ENCODE results near the gene PTPN14.
"Not testable (repeated sequence)": the region's sequence is repeated elsewhere in the genome, so short reads cannot be mapped to it uniquely, and the experiment has no call there.

PTPN14 gene

DNA sequence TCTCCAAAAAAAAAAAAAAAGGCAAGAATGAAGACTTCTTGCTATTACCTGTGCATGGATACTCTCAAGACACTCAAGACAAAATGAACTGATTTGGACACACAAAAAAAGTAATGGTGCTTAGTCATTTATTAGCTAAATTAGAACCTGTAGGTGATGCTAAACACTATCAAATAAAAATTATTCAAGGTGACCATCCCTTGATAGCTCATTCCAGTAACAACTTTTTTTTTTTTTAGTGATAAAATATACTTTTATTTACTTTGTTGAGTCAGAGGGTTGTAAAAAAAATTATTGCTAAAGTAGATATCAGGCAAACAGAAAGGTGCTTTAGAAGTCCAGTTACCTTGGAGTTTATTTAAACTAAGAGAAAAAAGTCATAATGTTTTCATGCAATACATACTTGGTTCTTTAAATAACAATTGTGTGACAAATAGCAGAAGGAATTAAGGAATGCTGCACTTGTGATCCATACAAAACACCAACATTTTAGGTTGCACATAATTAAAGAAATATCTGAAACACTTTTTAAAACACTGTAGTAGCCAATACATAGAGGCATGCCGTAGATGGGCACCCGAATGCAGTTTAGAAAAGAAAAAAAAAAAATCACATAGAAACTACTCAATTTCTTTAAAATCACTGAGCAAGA lies 69.3 kb downstream of the PTPN14 start:
- not testable (repeated sequence) for DNase-seq (ENCODE audit: extremely low read depth in 1 of 2, low read depth in 1 of 2)

DNA sequence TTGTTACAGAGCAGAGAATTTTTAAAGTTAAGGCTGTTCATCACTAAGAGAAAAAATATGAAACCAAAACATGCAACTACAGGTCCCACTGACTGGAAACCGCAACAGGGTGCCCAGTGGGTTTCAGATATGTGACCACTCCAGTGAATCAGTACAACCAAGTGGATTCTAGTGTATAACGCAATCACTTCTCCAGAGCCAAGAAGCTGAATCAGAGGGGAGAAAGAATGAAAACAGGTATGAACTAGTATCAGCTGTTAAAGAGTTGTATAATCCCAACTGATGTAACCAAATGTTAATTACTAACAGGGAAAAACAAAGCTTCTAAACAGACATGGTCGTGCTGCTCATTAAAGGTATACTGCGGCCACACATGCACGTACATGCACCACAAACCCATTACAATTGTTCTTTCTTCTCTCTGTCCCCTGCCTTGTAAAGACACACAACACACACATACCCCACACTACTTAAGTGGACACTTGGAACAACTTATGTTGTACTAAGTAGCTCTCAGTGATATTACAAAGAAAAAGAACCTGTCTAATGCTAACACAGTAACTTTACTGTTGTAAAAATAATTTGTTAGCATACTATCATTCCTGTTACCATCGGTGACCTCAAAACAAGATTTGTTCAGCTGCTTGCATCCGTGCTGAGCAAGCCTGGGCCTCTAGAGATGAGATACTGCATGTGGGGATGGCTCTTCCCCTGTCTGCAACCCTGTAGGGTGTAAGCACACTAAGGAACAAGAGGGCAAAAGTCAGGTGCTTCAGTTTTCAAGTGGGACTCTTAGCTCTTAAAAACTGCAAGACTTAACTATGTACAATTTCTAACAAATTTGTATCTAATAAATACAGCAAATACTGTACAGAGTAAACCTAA lies 74.2 kb downstream of the PTPN14 start:
- no peak for DNase-seq (ENCODE audit: extremely low read depth in 1 of 2, low read depth in 1 of 2)

DNA sequence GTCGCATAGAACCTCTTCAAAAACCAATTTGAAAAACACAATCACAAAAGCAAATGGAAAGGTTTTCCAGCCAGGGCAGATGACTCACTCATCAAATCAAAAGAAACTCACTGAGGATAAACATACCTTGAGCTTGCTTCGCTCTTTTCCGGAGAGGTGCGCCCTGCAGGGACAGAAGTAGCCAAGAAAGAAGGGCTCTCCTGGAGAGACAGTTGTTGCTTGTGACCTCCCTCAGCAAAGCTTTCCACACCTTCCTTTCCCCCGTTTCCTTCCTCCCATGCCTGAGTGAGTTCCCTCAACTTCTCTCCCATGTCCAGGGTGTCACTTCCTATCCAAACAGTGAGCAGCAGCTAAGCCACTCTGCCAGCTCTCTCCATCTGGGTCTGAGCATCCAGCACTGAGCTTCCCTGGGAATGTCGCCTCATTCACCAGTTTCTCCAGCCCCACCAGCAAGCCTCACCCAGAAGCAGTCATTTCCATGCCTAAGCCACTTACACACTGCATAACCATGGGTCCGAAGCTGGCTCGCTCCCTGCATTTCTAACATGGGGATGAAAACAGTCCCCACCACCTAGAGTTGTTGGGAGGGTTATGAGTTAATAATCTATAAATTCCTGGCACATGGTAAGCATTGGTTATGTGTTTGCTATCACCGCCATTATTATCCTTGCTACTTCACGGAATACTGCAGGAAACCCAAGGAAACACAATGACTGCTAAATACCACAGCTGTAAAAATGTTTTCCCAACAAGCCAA lies 75.0 kb downstream of the PTPN14 start:
- no peak for DNase-seq (ENCODE audit: extremely low read depth in 1 of 2, low read depth in 1 of 2)

DNA sequence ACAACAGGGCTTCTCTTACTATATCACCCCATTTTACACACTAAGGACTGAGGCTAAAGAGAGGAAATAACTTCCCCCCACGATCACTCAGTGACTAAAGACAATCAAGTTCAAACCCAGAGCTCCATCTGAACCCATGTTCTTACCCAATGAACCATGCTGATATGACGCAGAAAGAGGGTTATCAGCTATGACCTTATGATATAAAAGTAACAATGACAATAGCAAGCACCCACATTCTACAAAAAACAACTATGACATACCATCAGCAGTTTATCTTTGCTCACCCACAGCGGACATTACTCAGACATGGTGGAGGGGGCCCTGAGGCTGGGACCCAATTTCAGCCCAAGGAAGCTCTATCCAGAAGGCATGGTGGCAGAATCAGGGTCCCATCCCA lies 75.7 kb downstream of the PTPN14 start:
- DNase-seq (ENCODE audit: extremely low read depth in 1 of 2, low read depth in 1 of 2), result no peak

DNA sequence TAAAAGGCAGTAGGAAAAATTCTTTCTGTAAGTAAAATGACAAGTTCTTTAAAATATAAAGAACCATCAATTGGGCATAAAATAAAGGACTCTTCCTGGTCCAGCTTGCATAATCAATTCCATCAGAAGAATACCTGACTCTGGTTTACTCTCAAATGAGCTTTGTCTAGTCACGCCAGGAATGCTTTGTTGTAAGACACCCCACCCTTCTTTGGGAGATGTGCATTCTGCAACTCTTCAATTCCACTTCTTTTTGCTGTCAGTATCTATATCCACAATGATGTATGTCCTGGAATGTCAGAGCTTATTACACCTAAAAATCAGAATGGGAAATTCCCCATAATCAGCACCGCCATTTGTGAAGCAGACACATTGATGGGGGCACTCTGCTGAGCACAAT lies 76.1 kb downstream of the PTPN14 start:
- no peak for DNase-seq (ENCODE audit: extremely low read depth in 1 of 2, low read depth in 1 of 2)

GRCh38 chr1:214474467-214474866 lies 76.9 kb downstream of the PTPN14 start:
- DNase-seq (ENCODE audit: extremely low read depth in 1 of 2, low read depth in 1 of 2), result no peak

- DNase-seq (ENCODE audit: extremely low read depth in 1 of 2, low read depth in 1 of 2), result no peak
Observed at GRCh38 chr1:214473862-214474261, 77.5 kb downstream of the PTPN14 start.

DNA sequence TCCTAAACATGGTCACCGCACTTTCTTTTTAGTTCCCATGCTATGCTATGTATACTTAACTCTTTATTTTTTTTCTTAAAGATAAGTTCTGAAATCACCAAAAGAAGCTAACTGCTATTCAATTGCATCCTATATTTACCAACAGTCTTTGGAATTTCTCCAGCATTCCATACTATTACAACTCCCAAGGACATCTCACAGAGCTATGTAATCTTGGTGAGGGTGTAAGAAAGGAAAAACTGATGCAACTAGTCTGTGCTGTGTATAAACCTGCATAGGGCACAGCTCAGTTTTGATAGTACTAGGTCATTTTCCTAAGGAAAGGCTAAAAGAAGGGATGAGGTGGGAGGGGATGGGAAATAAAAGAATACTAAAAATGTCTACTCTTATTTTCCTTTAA lies 78.0 kb downstream of the PTPN14 start:
- no peak for DNase-seq (ENCODE audit: extremely low read depth in 1 of 2, low read depth in 1 of 2)

- no peak for DNase-seq (ENCODE audit: extremely low read depth in 1 of 2, low read depth in 1 of 2)
Observed at GRCh38 chr1:214472364-214472763, 79.0 kb downstream of the PTPN14 start.

DNA sequence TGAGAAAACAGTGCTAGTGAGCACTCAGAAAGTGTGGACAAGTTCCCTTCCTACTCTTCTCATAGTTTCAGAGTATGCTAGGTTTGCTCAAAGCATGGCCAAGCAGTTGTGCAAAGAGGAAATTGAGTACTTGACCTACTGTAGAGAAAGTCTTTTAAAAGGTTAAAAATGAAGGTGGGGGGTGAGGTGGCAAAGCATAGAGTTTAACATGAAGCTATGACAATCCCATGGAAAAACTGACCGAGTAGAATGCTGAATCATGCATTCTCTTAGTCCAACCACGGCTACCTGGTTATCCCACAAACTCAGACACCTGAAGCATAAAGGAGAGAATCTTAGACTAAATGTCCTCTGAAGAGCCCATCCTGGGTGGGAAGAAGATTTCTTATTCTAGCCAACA lies 79.9 kb downstream of the PTPN14 start:
- no peak for DNase-seq (ENCODE audit: extremely low read depth in 1 of 2, low read depth in 1 of 2)

DNA sequence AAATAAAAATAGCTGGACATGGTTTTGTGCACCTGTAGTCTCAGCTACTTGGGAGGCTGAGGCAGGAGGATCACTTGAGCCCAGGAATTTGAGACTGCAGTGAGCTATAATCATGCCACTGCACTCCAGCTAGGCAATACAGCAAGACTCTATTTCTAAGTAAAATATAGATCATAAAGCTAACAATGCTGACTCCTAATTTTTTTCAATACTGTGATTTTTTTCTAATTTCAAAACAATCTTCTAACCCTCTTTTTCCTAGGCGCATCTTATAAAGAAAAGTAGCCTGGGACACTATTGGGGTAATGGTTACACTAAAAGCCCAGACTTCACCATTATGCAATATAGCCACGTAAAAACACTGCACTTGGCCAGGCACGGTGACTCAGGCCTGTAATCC lies 81.3 kb downstream of the PTPN14 start:
- no peak for DNase-seq (ENCODE audit: extremely low read depth in 1 of 2, low read depth in 1 of 2)

GRCh38 chr1:214469290-214469689 lies 82.1 kb downstream of the PTPN14 start:
- DNase-seq (ENCODE audit: extremely low read depth in 1 of 2, low read depth in 1 of 2), result no peak

DNA sequence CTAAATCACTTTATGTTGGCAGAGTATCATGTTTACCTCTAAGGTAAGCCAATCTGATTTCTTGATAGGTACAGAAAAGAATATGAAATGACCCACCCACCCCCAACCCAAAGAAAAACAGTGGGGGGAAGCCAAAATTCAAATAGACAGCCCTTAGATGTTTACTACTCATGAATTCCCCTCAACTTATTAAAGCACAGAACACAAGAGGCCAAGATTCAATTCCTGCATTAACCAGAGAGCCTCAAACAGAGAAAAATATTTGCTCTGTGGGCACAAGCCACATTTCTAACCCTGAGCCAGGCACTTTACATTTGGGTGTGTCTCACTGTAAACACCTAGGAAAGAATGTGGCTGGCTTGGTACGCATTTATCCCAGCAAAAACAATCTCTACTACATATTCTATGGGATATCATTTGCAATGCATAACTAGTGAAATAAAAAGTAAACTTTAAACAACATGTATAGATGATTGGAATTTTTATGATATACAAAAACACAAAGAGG lies 84.3 kb downstream of the PTPN14 start:
- DNase-seq (ENCODE audit: extremely low read depth in 1 of 2, low read depth in 1 of 2), result no peak

DNA sequence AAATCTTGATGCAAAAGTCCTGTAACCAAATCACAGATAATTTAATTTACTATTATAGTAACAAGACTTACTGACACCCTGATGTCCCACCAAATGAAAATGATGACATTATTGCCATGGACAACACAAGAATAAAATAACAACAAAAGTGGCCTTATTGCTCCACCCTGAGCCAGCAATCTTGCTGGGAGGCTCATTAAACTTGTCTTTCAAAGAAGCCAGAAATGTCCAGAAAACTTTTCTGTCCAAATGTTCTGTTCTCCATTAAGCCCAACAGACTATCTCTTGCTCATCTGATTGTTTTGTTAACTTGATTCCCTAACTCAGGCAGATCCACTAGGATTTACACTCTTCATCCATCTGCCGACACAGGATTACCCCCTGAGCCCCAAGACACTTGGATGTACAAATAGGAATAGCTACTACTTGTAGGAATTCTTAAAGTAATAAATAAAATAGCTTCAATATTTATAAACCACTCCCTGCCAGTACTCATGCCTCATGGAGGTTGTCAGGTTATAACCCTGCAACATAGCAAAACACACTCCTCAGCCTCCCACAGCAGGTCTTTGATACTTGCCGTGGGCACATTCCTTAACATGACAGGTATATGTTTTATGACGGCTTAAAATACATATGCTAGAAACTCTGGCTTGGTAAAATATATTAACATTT lies 84.9 kb downstream of the PTPN14 start:
- no peak for DNase-seq (ENCODE audit: extremely low read depth in 1 of 2, low read depth in 1 of 2)

GRCh38 chr1:214464445-214465287 lies 86.7 kb downstream of the PTPN14 start:
- no peak for DNase-seq (ENCODE audit: extremely low read depth in 1 of 2, low read depth in 1 of 2)

- DNase-seq (ENCODE audit: extremely low read depth in 1 of 2, low read depth in 1 of 2), result no peak
Observed at GRCh38 chr1:214463596-214463995, 87.8 kb downstream of the PTPN14 start.

- no peak for DNase-seq (ENCODE audit: extremely low read depth in 1 of 2, low read depth in 1 of 2)
Observed at GRCh38 chr1:214462882-214463281, 88.5 kb downstream of the PTPN14 start.

- no peak for DNase-seq (ENCODE audit: extremely low read depth in 1 of 2, low read depth in 1 of 2)
Observed at GRCh38 chr1:214461305-214461704, 90.1 kb downstream of the PTPN14 start.

DNA sequence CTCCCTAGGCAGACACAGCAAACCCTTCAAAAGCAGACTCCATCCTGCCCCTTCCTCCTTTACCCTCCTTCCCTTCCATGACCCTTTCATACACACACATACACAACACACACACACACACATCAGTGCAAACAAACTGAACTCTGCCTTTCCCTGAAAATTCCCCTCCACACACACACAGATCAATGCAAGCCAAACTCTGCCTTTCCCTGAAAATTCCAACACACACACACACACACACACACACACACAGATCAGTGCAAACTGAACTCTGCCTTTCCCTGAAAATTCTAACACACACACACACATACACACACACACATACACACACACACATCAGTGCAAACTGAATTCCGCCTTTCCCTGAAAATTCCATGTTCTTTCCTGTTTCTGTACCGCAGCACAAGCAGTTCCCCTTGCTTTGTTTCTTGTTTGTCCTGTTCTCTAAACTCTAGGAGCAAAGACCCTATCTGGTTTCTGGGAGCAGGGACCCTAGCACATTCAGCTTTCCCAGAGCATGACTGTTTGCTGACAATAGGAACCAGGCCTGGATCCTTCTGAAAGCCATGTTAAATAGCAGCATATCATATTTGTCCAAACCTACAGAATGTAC lies 91.0 kb downstream of the PTPN14 start:
- no peak for DNase-seq (ENCODE audit: extremely low read depth in 1 of 2, low read depth in 1 of 2)

DNA sequence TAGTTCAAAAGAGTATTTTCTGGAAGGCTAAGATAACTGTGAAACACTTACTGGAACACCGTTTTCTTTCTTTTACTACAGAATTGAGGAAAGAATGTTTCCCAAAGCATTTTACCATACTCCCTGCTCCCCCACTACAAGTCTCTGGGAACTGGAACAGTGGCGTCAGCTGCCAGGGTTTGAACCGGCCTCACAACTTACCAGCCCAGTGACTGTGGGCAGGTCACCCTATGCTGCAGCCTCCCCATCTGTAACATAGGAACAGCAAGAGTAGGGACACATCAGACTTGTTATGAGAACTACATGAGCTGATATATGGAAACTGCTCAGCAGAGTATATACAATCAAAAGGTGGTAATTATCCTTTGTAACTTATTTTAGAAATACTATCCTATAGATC lies 91.5 kb downstream of the PTPN14 start:
- DNase-seq (ENCODE audit: extremely low read depth in 1 of 2, low read depth in 1 of 2), result no peak
